Heart right ventricle (tissue), 16 donors: Measurements from ENCODE around the gene MADD. TPM values are rescaled to one million over a fixed set of nuclear protein-coding genes. Genes with fewer than 3 reads are reported as not detected.

Source experiments
- ATAC-seq, 8 donors: fragments of 200-7000 bp; cut with Tn5 transposase; one replicate each; pipeline ENCODE4 v1.9.1; 2020; ENCODE audit warnings: mild to moderate bottlenecking in 8 of 8, moderate library complexity in 8 of 8, moderate number of reproducible peaks in 1 of 8
- DNase-seq, 2 donors: peaks; one replicate each; pipeline ENCODE4 v3.0.0-alpha.2; 2020
- H3K27ac ChIP-seq, 10 donors: fragments of 200-600 bp; sonication (generic) in 2 of 10; one replicate each; pipeline versions ENCODE4 v1.5.0 to v1.8.0; 2020 to 2022; ENCODE audit warnings: mild to moderate bottlenecking in 3 of 10
- H3K27me3 ChIP-seq, 7 donors: fragments of 200-600 bp; one replicate each; pipeline ENCODE4 v1.8.0; 2021 to 2022; ENCODE audit warnings: mild to moderate bottlenecking in 2 of 7
- H3K36me3 ChIP-seq, 9 donors: fragments of 200-600 bp; sonication (generic) in 1 of 9; one replicate each; pipeline versions ENCODE4 v1.5.0 to v1.8.0; 2020 to 2022; ENCODE audit warnings: mild to moderate bottlenecking in 2 of 9
- H3K4me1 ChIP-seq, 9 donors: fragments of 200-600 bp; sonication (generic) in 1 of 9; one replicate each; pipeline versions ENCODE4 v1.5.0 to v1.8.0; 2020 to 2022; ENCODE audit warnings: mild to moderate bottlenecking in 4 of 9
- H3K4me3 ChIP-seq, 10 donors: fragments of 200-600 bp; sonication (generic) in 2 of 10; one replicate each; pipeline versions ENCODE4 v1.5.0 to v1.8.0; 2020 to 2022; ENCODE audit warnings: mild to moderate bottlenecking in 7 of 10, moderate library complexity in 2 of 10
- H3K9me3 ChIP-seq, 11 donors: fragments of 200-600 bp in 10 of 11; sonication (generic) in 2 of 11; one replicate each; pipeline versions ENCODE4 v1.5.0 to v1.8.0; 2013 to 2022; ENCODE audit warnings: mild to moderate bottlenecking in 2 of 11, control low read depth in 1 of 11, moderate library complexity in 1 of 11
- WGBS, 2 donors: extraction: QIAGEN DNeasy Blood & Tissue Kit; methylation state at CpG; one replicate each; pipeline ENCODE4 v1.1.7; 2013; ENCODE audit warnings: inconsistent platforms in 1 of 2; 5-methylcytosine and 5-hydroxymethylcytosine counted together
- intact Hi-C, 10 donors: fragments of 100-400 bp; cut with DNase I; formaldehyde crosslinking; loops; one replicate each; pipeline versions ENCODE4 v1.11.1 to v1.14.2; 2022
- polyA plus RNA-seq, 2 donors: library from polyadenylated mRNA; stranded (reverse); fragments of 200-250 nt; gene quantifications; one replicate each; pipeline ENCODE4 v1.2.3, GENCODE V29; 2013
- total RNA-seq, 10 donors: library from RNA; stranded (reverse); fragmentation: NEBNext Ultra II Directional in 3 of 10; extraction: Animal tissue kit (Norgen Biotek cat#: 25700) in 3 of 10; gene quantifications; one replicate each; pipeline versions ENCODE4 v1.2.1 to v1.2.4, GENCODE V29; 2021 to 2023
- TF ChIP-seq, protein P1 (sequence below), 9 donors: fragments of 200-600 bp; sonication (generic) in 2 of 9; IDR thresholded peaks; one replicate each; pipeline versions ENCODE4 v1.5.0 to v1.8.0; 2021 to 2022; ENCODE audit warnings: antibody characterized with exemption in 9 of 9, mild to moderate bottlenecking in 5 of 9, moderate library complexity in 1 of 9
- donor health status: Arrhythmogenic right ventricular cardiomyopathy.
- donor health status: ischemic (EF 13 %, LVEDD 7.1; RV severe dilation, severe dysfunction).
- donor health status: healthy with polysubstance abuse.
- donor health status: DM: no; HTN: yes; CAD: no.
- donor health status: DM: no; HTN: no; CAD: no.
- donor health status: ischemic (EF 25% LVEDD 6.9; RV normal size, moderate dysfunction).
- donor health status: ischemic (EF 25% LVEDD 5.7; RV mildly dilated, moderate dysfunction).
- donor health status: healthy.
- donor health status: DM: yes; HTN: yes; CAD: no.
- donor health status: Ischemic cardiomyopathy.
- donor health status: ischemic (EF 35%, LVEDD 5.7; RV mildly dilated, moderate dysfunction).
- donor health status: nonischemic (EF 11% LVEDD 7.7; RV severe dilation, severe dysfunction).
- donor health status: DM: yes; HTN: yes; CAD: no.
- donor health status: PGD.
- donor health status: ischemic (EF 29% LVEDD 5.4; RV normal size, mild dysfunction).
- donor health status: nonischemic (EF 23%, LVEDD 6.1; RV moderate dilation, normal function).

Gene MADD
- total and polyA plus RNA-seq, 12 donors, result 23.8 to 54.8 (median 35.4) TPM

DNA sequence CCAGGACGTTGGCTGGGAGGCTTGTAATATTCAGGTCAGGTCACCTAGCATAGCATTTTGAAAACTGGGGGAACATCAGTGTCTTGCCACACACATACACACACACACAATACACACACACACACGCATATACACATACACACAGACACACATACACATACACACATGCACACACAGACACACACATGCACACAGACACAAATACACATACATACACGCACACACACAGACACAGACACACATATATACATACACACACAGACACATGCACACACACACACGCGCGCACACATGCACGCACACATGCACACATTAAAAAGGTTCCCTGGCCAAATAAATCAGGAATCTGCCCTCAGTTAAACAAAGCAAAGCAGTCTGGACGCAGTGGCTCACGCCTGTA lies 70.1 kb downstream of the MADD start:
- DNase-seq (no peak), ATAC-seq (no peak)
- Histone ChIP-seq H3K9me3 (no peaks in the 10 kb centered on the region), H3K4me1 (peaks cover 0 to 97% (median 11%) of the 10 kb centered on the region in 9 donors), H3K36me3 (peaks cover 0 to 94% (median 12%) of the 10 kb centered on the region in 9 donors), H3K27me3 (no peaks in the 10 kb centered on the region), H3K4me3 (no peak overlapping the region), H3K27ac (peak overlapping the region in 3 of 10 donors; percentile 48 to 73 (median 58))
- 65 to 67% methylated on average over 9 of the region's 9 CpGs for WGBS, 2 donors
- TF ChIP-seq, protein P1, sequence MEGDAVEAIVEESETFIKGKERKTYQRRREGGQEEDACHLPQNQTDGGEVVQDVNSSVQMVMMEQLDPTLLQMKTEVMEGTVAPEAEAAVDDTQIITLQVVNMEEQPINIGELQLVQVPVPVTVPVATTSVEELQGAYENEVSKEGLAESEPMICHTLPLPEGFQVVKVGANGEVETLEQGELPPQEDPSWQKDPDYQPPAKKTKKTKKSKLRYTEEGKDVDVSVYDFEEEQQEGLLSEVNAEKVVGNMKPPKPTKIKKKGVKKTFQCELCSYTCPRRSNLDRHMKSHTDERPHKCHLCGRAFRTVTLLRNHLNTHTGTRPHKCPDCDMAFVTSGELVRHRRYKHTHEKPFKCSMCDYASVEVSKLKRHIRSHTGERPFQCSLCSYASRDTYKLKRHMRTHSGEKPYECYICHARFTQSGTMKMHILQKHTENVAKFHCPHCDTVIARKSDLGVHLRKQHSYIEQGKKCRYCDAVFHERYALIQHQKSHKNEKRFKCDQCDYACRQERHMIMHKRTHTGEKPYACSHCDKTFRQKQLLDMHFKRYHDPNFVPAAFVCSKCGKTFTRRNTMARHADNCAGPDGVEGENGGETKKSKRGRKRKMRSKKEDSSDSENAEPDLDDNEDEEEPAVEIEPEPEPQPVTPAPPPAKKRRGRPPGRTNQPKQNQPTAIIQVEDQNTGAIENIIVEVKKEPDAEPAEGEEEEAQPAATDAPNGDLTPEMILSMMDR (IDR thresholded peaks at IDR 0.05), result no peak
- intact Hi-C loops, result no loop called here

GRCh38 chr11:47340980-47341775 lies 71.2 kb downstream of the MADD start:
- TF ChIP-seq, protein P1 (IDR thresholded peaks at IDR 0.05), result no peak
- intact Hi-C loops, result no loop called here
- H3K36me3 ChIP-seq, result peaks cover 0 to 94% (median 18%) of the 10 kb centered on the region in 9 donors
- H3K4me3 ChIP-seq, result no peak overlapping the region
- no peaks in the 10 kb centered on the region for H3K27me3 ChIP-seq
- WGBS, 2 donors, result 45 to 46% methylated on average over 18 of the region's 18 CpGs
- peak overlapping the region in 5 of 10 donors; percentile 3 to 56 (median 22) for H3K27ac ChIP-seq
- peak; percentile 13 to 33 for DNase-seq
- no peaks in the 10 kb centered on the region for H3K9me3 ChIP-seq
- peak in 7 of 8 donors; percentile 7 to 39 (median 29) for ATAC-seq
- peaks cover 0 to 96% (median 11%) of the 10 kb centered on the region in 9 donors for H3K4me1 ChIP-seq

- no peak overlapping the region for H3K4me3 ChIP-seq
- TF ChIP-seq, protein P1 (IDR thresholded peaks at IDR 0.05), result no peak
- WGBS, 2 donors, result 71 to 72% methylated on average over 24 of the region's 24 CpGs
- DNase-seq (no peak), ATAC-seq (peak in 4 of 8 donors; percentile 2 to 14 (median 4))
- H3K27me3 ChIP-seq, result no peaks in the 10 kb centered on the region
- intact Hi-C loops, result no loop called here
- peak overlapping the region in 7 of 10 donors; percentile 3 to 63 (median 27) for H3K27ac ChIP-seq
- peaks cover 0 to 95% (median 11%) of the 10 kb centered on the region in 9 donors for H3K4me1 ChIP-seq
- H3K9me3 ChIP-seq, result no peaks in the 10 kb centered on the region
- H3K36me3 ChIP-seq, result peaks cover 0 to 94% (median 18%) of the 10 kb centered on the region in 9 donors
These were observed 72.3 kb downstream of the MADD start for GRCh38 chr11:47342036-47342803.

- 68 to 73% methylated on average over 15 of the region's 15 CpGs for WGBS, 2 donors
- TF ChIP-seq, protein P1 (IDR thresholded peaks at IDR 0.05), result no peak
- DNase-seq, result no peak
- no peaks in the 10 kb centered on the region for H3K27me3 ChIP-seq
- intact Hi-C loops, result no loop called here
- ATAC-seq, result peak in 4 of 8 donors; percentile 0
- H3K27ac ChIP-seq, result peak overlapping the region in 5 of 10 donors; percentile 22 to 63 (median 34)
- H3K4me1 ChIP-seq, result peaks cover 0 to 95% (median 11%) of the 10 kb centered on the region in 9 donors
- H3K9me3 ChIP-seq, result no peaks in the 10 kb centered on the region
- peaks cover 0 to 96% (median 21%) of the 10 kb centered on the region in 9 donors for H3K36me3 ChIP-seq
- H3K4me3 ChIP-seq, result no peak overlapping the region
These were observed 72.9 kb downstream of the MADD start for GRCh38 chr11:47342854-47343253.
